GM21526 (cell line): ENCODE measurements around the gene OVCH2.
"Not testable (repeated sequence)": the region's sequence is repeated elsewhere in the genome, so short reads cannot be mapped to it uniquely, and the experiment has no call there.

Source experiments
- ATAC-seq: cut with Tn5 transposase; IDR thresholded peaks from one replicate; pipeline ENCODE4 v1.9.1; 2021; ENCODE audit warnings: moderate library complexity; ENCODE audit not compliant: unreplicated experiment, low FRiP score

OVCH2 gene

GRCh38 chr11:7706377-7706776 lies at the start of gene OVCH2:
Gene OVCH2 (minus strand): TSS chr11:7706477. CDS start chr11:7706394, 83 bp downstream.
- ATAC-seq = no peak

GRCh38 chr11:7749456-7749855 lies 43.2 kb upstream of the OVCH2 start:
- no peak for ATAC-seq

GRCh38 chr11:7734767-7735166 lies 28.5 kb upstream of the OVCH2 start:
- ATAC-seq = not testable (repeated sequence)

- no peak for ATAC-seq
Measured at GRCh38 chr11:7714786-7715185, 8.5 kb upstream of the OVCH2 start.

GRCh38 chr11:7703740-7704139 lies 2.5 kb downstream of the OVCH2 start:
- ATAC-seq = no peak

GRCh38 chr11:7696424-7696823 lies 9.9 kb downstream of the OVCH2 start:
- ATAC-seq = no peak

- ATAC-seq = no peak
Measured at GRCh38 chr11:7694235-7694634, 12.0 kb downstream of the OVCH2 start.

GRCh38 chr11:7692426-7692825 lies 13.9 kb downstream of the OVCH2 start:
- ATAC-seq = no peak

GRCh38 chr11:7691759-7692350 lies 14.4 kb downstream of the OVCH2 start:
- ATAC-seq = no peak

GRCh38 chr11:7690648-7691047 lies 15.6 kb downstream of the OVCH2 start:
- ATAC-seq = no peak

GRCh38 chr11:7689239-7689638 lies 17.0 kb downstream of the OVCH2 start:
- no peak for ATAC-seq

GRCh38 chr11:7688238-7688826 lies 17.9 kb downstream of the OVCH2 start:
- peak; percentile 74 for ATAC-seq

- no peak for ATAC-seq
Measured at GRCh38 chr11:7687386-7687785, 18.9 kb downstream of the OVCH2 start.

- no peak for ATAC-seq
Measured at GRCh38 chr11:7686761-7687160, 19.5 kb downstream of the OVCH2 start.

- no peak for ATAC-seq
Measured at GRCh38 chr11:7683571-7683970, 22.7 kb downstream of the OVCH2 start.

GRCh38 chr11:7677796-7678201 lies 28.5 kb downstream of the OVCH2 start:
- no peak for ATAC-seq

GRCh38 chr11:7677071-7677470 lies 29.2 kb downstream of the OVCH2 start:
- ATAC-seq = no peak

GRCh38 chr11:7675631-7676030 lies 30.6 kb downstream of the OVCH2 start:
- ATAC-seq = no peak

- no peak for ATAC-seq
Measured at GRCh38 chr11:7673724-7674434, 32.4 kb downstream of the OVCH2 start.

GRCh38 chr11:7672960-7673723 lies 33.1 kb downstream of the OVCH2 start, which contains the start of gene CYB5R2:
Gene CYB5R2 (minus strand): TSS chr11:7673500. CDS start chr11:7672825, 675 bp downstream.
- no peak for ATAC-seq
